GM12878 (cell line): ENCODE data around the gene TPPP. TPM values are rescaled to one million over a fixed set of nuclear protein-coding genes. Genes with fewer than 3 reads are reported as not detected.

Experiments used
- ATAC-seq: fragments of 200-7000 bp; cut with Tn5 transposase; 3 replicates; pipeline ENCODE4 v1.9.1; 2020; ENCODE audit warnings: mild to moderate bottlenecking, moderate library complexity
- BruUV-seq: library from RNA; stranded (reverse); fragments of 400-500 nt; replicated peaks from 2 replicates; lab custom pipeline; 2021; lab: Mats Ljungman, UMichigan
- CTCF ChIA-PET: fragments of 300-600 bp; sonication (Branson Sonifier 250); formaldehyde crosslinking; extraction: SDS; loops from one replicate; lab custom pipeline; 2021; ENCODE audit warnings: inconsistent platforms; lab: Yijun Ruan, JAX
- POLR2A ChIA-PET: fragments of 350-600 bp; formaldehyde crosslinking; extraction: SDS; loops from one replicate; lab custom pipeline; 2021; ENCODE audit warnings: inconsistent platforms; lab: Charles Lee
- RAD21 ChIA-PET: fragments of 300-600 bp; sonication (Branson Sonifier 250); formaldehyde crosslinking; loops from one replicate; lab custom pipeline; 2023; ENCODE audit warnings: antibody characterized with exemption; ENCODE audit not compliant: unreplicated experiment; lab: Charles Lee
- SMC1A ChIA-PET: fragments of 300-600 bp; sonication (Branson Sonifier 250); formaldehyde crosslinking; loops from one replicate; lab custom pipeline; 2023; ENCODE audit not compliant: unreplicated experiment, uncharacterized antibody; lab: Charles Lee
- DNase-seq: peaks from one replicate; pipeline ENCODE4 v3.0.0-alpha.2; 2011; ENCODE audit warnings: low read depth, low spot score
- FAIRE-seq: peaks from 3 replicates; lab custom pipeline; 2011; peaks lifted over from hg19 to GRCh38; lab: Jason Lieb, UNC
- H2AFZ ChIP-seq: 2 replicates; pipeline ENCODE4 v1.6.0; 2011; ENCODE audit warnings: low read depth, low read length, control low read depth; ENCODE audit not compliant: control insufficient read depth
- H3K27ac ChIP-seq: 2 replicates; pipeline ENCODE4 v1.5.1; 2011; ENCODE audit warnings: control low read depth; ENCODE audit not compliant: control insufficient read depth, insufficient read depth
- H3K27me3 ChIP-seq, 2 experiments: replicated peaks in 1 of 2; 2 replicates each; pipeline versions ENCODE4 v1.6.0 to v1.6.1; 2011; ENCODE audit warnings: low read length in 1 of 2; ENCODE audit not compliant: control insufficient read depth in 2 of 2, insufficient read depth in 2 of 2
- H3K36me3 ChIP-seq, 2 experiments: 2 replicates each; pipeline ENCODE4 v1.5.1; 2011; ENCODE audit warnings: low read length in 1 of 2; ENCODE audit not compliant: control insufficient read depth in 2 of 2, insufficient read depth in 2 of 2
- H3K4me1 ChIP-seq: 2 replicates; pipeline ENCODE4 v1.6.1; 2011; ENCODE audit warnings: mild to moderate bottlenecking, low read length, moderate library complexity, mixed read lengths; ENCODE audit not compliant: control insufficient read depth, insufficient read depth
- H3K4me2 ChIP-seq: 2 replicates; pipeline ENCODE4 v1.6.0; 2011; ENCODE audit warnings: control low read depth; ENCODE audit not compliant: control insufficient read depth, insufficient read depth
- H3K4me3 ChIP-seq: fragments of 200-600 bp; sonication (generic); 2 replicates; pipeline ENCODE4 v1.5.1; 2016
- H3K79me2 ChIP-seq: 2 replicates; pipeline ENCODE4 v1.6.0; 2011; ENCODE audit warnings: low read length; ENCODE audit not compliant: control insufficient read depth, insufficient read depth
- H3K9ac ChIP-seq: 2 replicates; pipeline ENCODE4 v1.8.0; 2011; ENCODE audit warnings: low read length, control low read depth, mixed read lengths; ENCODE audit not compliant: control insufficient read depth, insufficient read depth
- H3K9me3 ChIP-seq: replicated peaks from 3 replicates; pipeline ENCODE4 v1.5.1; 2011; ENCODE audit warnings: mild to moderate bottlenecking, low read length; ENCODE audit not compliant: control insufficient read depth, insufficient read depth
- H4K20me1 ChIP-seq: 2 replicates; pipeline ENCODE4 v1.6.0; 2011; ENCODE audit not compliant: control insufficient read depth, insufficient read depth
- CHD2 ChIP-seq: IDR thresholded peaks from 2 replicates; pipeline ENCODE4 v1.6.1; 2011; ENCODE audit warnings: low read depth, low read length, improper control_type of control experiment, borderline replicate concordance
- CHD4 ChIP-seq: fragments of 200-600 bp; sonication (generic); IDR thresholded peaks from 2 replicates; pipeline ENCODE4 v1.6.1; 2016; ENCODE audit warnings: mild to moderate bottlenecking
- EP300 ChIP-seq, 2 experiments: fragments of 150-350 bp in 1 of 2; IDR thresholded peaks; 2 replicates each; pipeline ENCODE4 v1.6.1; 2011 to 2012; ENCODE audit warnings: low read depth in 2 of 2, low read length in 2 of 2, borderline replicate concordance in 1 of 2, improper control_type of control experiment in 1 of 2, inconsistent platforms in 1 of 2; ENCODE audit not compliant: control insufficient read depth in 1 of 2
- MEF2A ChIP-seq: IDR thresholded peaks from 2 replicates; pipeline ENCODE4 v1.6.1; 2011; ENCODE audit warnings: low read depth, mild to moderate bottlenecking, low read length, moderate library complexity; ENCODE audit not compliant: insufficient read depth
- MTA2 ChIP-seq: fragments of 450-650 bp; IDR thresholded peaks from 2 replicates; pipeline ENCODE4 v1.6.1; 2016; ENCODE audit warnings: low read depth, mild to moderate bottlenecking, moderate library complexity
- NFXL1 ChIP-seq: fragments of 450-650 bp; IDR thresholded peaks from 2 replicates; pipeline ENCODE4 v1.6.1; 2017; ENCODE audit warnings: antibody characterized with exemption, mild to moderate bottlenecking, borderline replicate concordance
- NRF1 ChIP-seq: conservative IDR thresholded peaks from 2 replicates; pipeline ENCODE4 v1.6.1; 2011; ENCODE audit warnings: mild to moderate bottlenecking, low read depth, low read length, improper control_type of control experiment
- PBX3 ChIP-seq: IDR thresholded peaks from 2 replicates; pipeline ENCODE4 v1.6.1; 2011; ENCODE audit warnings: mild to moderate bottlenecking, low read depth, low read length, moderate library complexity; ENCODE audit not compliant: insufficient replicate concordance
- POLR2AphosphoS5 ChIP-seq: IDR thresholded peaks from 2 replicates; pipeline ENCODE4 v1.6.1; 2011; ENCODE audit warnings: mild to moderate bottlenecking, low read length, inconsistent platforms
- RFX5 ChIP-seq: IDR thresholded peaks from 2 replicates; pipeline ENCODE4 v1.6.1; 2011; ENCODE audit warnings: low read depth, low read length, improper control_type of control experiment
- RUNX3 ChIP-seq: IDR thresholded peaks from 2 replicates; pipeline ENCODE4 v1.6.1; 2012; ENCODE audit warnings: low read length, inconsistent platforms
- SUZ12 ChIP-seq: fragments of 200-600 bp; sonication (generic); IDR thresholded peaks from one replicate; pipeline ENCODE4 v1.6.1; 2018; ENCODE audit warnings: antibody characterized with exemption, mild to moderate bottlenecking; ENCODE audit not compliant: unreplicated experiment
- ZNF207 ChIP-seq: fragments of 450-650 bp; IDR thresholded peaks from 2 replicates; pipeline ENCODE4 v1.6.1; 2014; ENCODE audit warnings: antibody characterized with exemption, mild to moderate bottlenecking, borderline replicate concordance
- ZNF217 ChIP-seq: fragments of 450-650 bp; IDR thresholded peaks from 2 replicates; pipeline ENCODE4 v1.6.1; 2017; ENCODE audit warnings: antibody characterized with exemption, mild to moderate bottlenecking
- WGBS: methylation state at CpG from one replicate; pipeline ENCODE4 v1.1.6; 2016; ENCODE audit warnings: low lambda C conversion rate; ENCODE audit not compliant: insufficient replicate concordance, insufficient coverage; ENCODE audit errors: missing lambda C conversion rate; 5-methylcytosine and 5-hydroxymethylcytosine counted together
- in situ Hi-C: fragments of 300-500 bp; cut with MboI; formaldehyde crosslinking; loops from 9 replicates; pipeline ENCODE4 v1.14.3; 2018; ENCODE audit warnings: mixed read lengths
- intact Hi-C: fragments of 100-400 bp; cut with micrococcal nuclease; formaldehyde crosslinking; loops from one replicate; pipeline ENCODE4 v1.14.2; 2022; ENCODE audit not compliant: unreplicated experiment
- polyA plus RNA-seq, 11 experiments: library from polyadenylated mRNA; depleted of rRNA in 4 of 11; unstranded in 6 of 11; stranded (reverse) in 5 of 11; fragments of >200 nt; fragmentation: Nextera tagmentation in 4 of 11; fragmentation: Illumina TruSeq in 1 of 11; extraction: Ambion mirVana in 4 of 11; extraction: Trizol in 1 of 11; gene quantifications; 1 replicate in 1 of 11; 2 replicates in 10 of 11; pipeline versions ENCODE4 v1.2.1 to v1.2.3, GENCODE V29; 2011 to 2016; ENCODE audit warnings: inconsistent platforms in 2 of 11, missing spikeins in 2 of 11, low read depth in 1 of 11
- total RNA-seq, 4 experiments: library from RNA; depleted of rRNA in 3 of 4; stranded (reverse); fragments of >200 nt in 3 of 4; fragmentation: Illumina TruSeq in 1 of 4; extraction: Trizol in 1 of 4; gene quantifications; 2 replicates each; pipeline versions ENCODE4 v1.2.1 to v1.2.3, GENCODE V29; 2013 to 2021
- TF ChIP-seq, protein P1 (sequence below): fragments of 450-650 bp; IDR thresholded peaks from 2 replicates; pipeline ENCODE4 v1.6.1; 2017; ENCODE audit warnings: low read depth, mild to moderate bottlenecking, moderate library complexity
- TF ChIP-seq, protein P2 (sequence below): fragments of 450-650 bp; formaldehyde crosslinking; IDR thresholded peaks from 2 replicates; pipeline ENCODE4 v1.4.0; 2022; ENCODE audit warnings: mild to moderate bottlenecking, moderate library complexity

Gene TPPP
- total and polyA plus RNA-seq, 10 of the 15 experiments (the other 5 are each of a cell fraction or from before 2014, with no cell fraction given): under 0.01 to 0.24 (median 0.04) TPM; not detected in 4

DNA sequence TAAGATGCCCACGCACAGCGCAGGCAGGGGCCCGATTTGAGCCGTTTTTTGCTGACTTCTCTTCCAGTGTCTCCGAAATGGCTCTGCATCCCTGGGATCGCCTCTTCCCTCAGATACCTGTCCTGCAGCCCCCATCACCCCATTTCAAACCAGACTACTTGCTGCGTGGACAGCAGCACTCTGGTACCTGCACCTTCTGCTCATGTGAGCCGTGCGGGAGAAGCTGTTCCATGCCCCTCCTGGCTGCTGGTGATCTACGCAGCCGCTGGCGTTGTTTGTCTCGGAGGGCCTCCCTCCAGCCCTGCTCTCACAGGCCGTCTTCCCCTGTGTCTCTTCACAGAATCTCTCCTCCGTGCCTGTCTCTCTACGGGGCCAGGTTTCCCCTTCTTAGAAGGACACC, 67.6 kb downstream of the TPPP start (continued):
- TF ChIP-seq, protein P1, sequence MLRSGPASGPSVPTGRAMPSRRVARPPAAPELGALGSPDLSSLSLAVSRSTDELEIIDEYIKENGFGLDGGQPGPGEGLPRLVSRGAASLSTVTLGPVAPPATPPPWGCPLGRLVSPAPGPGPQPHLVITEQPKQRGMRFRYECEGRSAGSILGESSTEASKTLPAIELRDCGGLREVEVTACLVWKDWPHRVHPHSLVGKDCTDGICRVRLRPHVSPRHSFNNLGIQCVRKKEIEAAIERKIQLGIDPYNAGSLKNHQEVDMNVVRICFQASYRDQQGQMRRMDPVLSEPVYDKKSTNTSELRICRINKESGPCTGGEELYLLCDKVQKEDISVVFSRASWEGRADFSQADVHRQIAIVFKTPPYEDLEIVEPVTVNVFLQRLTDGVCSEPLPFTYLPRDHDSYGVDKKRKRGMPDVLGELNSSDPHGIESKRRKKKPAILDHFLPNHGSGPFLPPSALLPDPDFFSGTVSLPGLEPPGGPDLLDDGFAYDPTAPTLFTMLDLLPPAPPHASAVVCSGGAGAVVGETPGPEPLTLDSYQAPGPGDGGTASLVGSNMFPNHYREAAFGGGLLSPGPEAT: no peak
- no peak for TF ChIP-seq MTA2
- no peak for TF ChIP-seq ZNF207
- TF ChIP-seq POLR2AphosphoS5: no peak
- TF ChIP-seq, all 136 proteins: peak for 0

GRCh38 chr5:624951-625230, 68.3 kb downstream of the TPPP start:
- BruUV-seq: no TSS peak
- TF ChIP-seq NFXL1 (no peak), SUZ12 (no peak), CHD2 (no peak), CHD4 (no peak), PBX3 (no peak), RFX5 (no peak), MEF2A (no peak), RUNX3 (no peak), EP300 (IDR thresholded peaks at IDR 0.05; ENCODE audit: borderline replicate concordance in 1 of 2, control insufficient read depth in 1 of 2, low read depth in 2 of 2, low read length in 2 of 2) (no peak), NRF1 (no peak), ZNF217 (no peak)
- TF ChIP-seq, protein P2, sequence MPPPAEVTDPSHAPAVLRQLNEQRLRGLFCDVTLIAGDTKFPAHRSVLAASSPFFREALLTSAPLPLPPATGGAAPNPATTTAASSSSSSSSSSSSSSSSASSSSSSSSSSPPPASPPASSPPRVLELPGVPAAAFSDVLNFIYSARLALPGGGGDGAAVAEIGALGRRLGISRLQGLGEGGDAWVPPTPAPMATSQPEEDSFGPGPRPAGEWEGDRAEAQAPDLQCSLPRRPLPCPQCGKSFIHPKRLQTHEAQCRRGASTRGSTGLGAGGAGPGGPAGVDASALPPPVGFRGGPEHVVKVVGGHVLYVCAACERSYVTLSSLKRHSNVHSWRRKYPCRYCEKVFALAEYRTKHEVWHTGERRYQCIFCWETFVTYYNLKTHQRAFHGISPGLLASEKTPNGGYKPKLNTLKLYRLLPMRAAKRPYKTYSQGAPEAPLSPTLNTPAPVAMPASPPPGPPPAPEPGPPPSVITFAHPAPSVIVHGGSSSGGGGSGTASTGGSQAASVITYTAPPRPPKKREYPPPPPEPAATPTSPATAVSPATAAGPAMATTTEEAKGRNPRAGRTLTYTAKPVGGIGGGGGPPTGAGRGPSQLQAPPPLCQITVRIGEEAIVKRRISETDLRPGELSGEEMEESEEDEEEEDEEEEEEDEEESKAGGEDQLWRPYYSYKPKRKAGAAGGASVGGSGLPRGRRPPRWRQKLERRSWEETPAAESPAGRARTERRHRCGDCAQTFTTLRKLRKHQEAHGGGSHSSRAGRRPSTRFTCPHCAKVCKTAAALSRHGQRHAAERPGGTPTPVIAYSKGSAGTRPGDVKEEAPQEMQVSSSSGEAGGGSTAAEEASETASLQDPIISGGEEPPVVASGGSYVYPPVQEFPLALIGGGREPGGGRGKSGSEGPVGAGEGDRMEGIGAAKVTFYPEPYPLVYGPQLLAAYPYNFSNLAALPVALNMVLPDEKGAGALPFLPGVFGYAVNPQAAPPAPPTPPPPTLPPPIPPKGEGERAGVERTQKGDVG (CRISPR knock-in tag): no peak

More at GRCh38 chr5:624951-625230, 68.3 kb downstream of the TPPP start:
- Histone ChIP-seq H4K20me1 (no peaks in the 10 kb centered on the region), H3K4me3 (no peak overlapping the region), H3K9me3 (no peaks in the 10 kb centered on the region), H3K36me3 (peaks cover 8 to 20% of the 10 kb centered on the region in 2 experiments), H2AFZ (no peak overlapping the region), H3K79me2 (no peaks in the 10 kb centered on the region), H3K4me1 (no peaks in the 10 kb centered on the region), H3K9ac (no peak overlapping the region), H3K27me3 (no peaks in the 10 kb centered on the region), H3K4me2 (no peak overlapping the region), H3K27ac (no peak overlapping the region)
- WGBS: 100% methylated on average over 6 of the region's 13 CpGs
- in situ Hi-C loops: no loop called here
- intact Hi-C loops: no loop called here
- ChIA-PET RAD21 (no interaction called here), CTCF (no interaction called here), SMC1A (no interaction called here), POLR2A (no interaction called here)
- FAIRE-seq (no peak), ATAC-seq (no peak), DNase-seq (no peak)
